ENCODE measurements around the gene STARD8.
"Not testable (repeated sequence)": the region's sequence is repeated elsewhere in the genome, so short reads cannot be mapped to it uniquely, and the experiment has no call there.

The STARD8 gene

DNA sequence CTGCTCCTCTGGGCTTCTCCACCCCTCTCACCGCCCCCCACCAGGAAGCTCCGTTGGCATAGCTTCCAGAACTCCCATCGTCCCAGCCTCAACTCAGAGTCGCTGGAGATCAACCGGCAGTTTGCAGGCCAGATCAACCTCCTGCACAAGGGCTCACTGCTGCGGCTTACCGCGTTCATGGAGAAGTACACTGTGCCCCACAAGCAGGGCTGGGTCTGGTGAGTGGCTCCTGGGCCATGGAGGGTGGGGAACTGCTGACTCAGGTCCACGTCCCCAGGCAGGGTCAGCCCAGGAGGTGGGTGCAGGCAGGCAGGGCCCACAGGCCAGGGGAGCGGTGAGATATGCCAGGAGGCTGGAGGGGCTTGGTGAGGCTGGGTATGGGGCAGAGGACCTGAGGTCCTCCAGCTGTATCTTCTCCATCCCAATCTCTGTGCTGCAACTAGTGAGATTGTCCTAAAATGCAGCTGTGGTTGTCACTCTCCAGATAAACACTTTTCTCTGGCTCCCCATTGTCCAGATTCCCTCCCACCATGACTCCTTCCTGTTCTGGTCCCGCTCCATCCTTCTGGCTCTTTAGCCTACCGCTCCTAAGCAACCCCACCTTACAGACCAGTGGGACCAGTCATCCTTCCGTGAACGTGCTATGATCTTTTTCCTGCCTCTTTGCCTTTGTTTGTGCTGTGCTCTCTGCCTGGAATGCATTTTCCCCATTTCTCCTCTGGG is 71.9 kb downstream of the STARD8 start:
- no peak for DNase-seq

DNA sequence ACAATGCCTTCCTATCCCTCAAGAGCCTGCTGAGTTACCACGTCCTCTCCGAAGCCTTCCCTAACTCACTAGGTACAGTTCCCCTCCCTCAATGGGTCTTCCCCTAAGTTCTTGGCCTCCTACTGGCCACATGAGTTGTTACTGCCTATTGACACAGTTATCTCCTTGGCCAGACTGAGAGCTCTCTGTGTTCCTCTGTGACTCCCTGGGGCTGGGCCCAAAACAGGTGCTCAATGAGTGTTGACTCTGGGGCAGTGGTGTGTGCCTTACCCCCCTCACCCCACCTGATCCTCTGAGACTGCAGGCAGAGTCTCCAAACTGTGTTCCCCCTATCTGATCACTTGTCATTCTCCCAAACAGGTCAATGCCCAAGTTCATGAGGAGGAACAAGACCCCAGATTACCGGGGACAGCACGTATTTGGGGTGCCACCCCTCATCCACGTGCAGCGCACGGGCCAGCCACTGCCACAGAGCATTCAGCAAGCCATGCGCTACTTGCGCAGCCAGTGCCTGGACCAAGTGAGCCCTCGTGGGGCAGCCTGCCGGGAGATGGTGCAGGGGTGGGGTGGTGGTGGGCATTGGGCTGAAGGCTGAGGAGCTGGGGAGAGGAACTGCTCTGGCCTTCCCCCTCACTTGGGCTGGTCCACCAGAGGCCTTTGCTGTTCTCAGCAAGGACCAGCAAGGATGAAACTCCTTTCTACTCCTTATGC is 72.6 kb downstream of the STARD8 start:
- no peak for DNase-seq

DNA sequence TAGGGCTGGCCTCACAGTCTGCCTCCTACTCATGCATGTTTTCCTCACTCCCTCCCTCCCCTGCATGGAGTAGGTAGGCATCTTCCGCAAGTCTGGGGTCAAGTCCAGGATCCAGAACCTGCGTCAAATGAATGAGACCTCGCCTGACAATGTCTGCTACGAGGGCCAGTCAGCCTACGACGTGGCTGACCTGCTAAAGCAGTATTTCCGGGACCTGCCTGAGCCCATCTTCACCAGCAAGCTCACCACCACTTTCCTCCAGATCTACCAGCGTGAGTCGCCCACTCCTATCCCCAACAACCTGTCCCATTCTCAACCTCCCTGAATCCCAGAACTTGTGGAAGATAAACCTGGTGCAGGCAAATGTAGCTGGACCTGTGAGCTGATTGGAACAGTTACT is 73.4 kb downstream of the STARD8 start:
- DNase-seq: no peak

DNA sequence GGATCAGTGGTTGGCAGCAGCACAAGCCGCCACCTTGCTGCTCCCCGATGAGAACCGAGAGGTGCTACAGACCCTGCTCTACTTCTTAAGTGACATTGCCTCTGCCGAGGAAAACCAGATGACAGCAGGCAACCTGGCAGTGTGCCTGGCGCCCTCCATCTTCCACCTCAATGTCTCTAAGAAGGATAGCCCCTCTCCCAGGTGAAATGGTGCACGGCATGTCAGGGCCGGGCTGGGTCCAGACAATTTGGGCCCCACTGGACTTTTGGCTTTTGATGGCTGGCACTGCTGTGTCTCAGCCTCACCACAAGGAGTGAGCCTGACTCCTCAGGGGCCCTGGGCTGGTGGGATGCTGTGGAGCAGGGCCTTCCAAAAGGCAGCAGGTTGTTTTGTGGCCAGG is 74.1 kb downstream of the STARD8 start:
- no peak for DNase-seq

DNA sequence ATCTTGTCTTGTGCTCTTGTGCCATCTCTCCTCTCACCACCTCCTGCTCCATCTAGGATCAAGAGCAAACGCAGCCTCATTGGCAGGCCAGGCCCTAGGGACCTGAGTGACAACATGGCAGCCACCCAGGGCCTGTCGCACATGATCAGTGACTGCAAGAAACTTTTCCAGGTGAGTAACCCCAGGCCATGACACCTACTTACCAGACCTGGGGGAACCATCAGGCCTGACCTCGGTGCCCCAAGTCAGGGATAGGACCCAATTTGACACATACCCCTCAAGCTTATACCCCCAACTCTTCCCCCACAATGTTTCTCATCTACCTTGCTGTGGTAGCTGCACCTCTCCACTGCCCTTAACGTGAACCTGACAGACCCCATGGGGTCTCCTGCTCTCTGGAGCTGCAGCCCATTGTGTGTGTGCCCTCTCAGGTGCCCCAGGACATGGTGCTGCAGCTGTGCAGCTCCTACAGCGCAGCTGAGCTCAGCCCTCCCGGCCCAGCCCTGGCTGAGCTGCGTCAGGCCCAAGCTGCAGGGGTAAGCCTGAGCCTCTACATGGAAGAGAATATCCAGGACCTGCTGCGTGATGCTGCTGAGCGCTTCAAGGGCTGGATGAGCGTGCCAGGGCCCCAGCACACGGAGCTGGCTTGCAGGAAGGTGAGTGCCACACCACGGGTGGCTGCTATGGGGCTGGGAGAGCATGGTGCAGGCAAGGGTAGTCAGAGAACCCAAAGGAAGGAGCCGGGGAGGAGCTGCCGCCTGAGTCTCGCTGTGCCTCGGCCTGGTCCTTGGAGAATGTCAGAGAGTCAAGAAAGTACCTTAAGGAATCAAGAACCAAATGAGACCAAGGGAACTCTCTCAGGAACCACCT is 74.8 kb downstream of the STARD8 start:
- DNase-seq: no peak

DNA sequence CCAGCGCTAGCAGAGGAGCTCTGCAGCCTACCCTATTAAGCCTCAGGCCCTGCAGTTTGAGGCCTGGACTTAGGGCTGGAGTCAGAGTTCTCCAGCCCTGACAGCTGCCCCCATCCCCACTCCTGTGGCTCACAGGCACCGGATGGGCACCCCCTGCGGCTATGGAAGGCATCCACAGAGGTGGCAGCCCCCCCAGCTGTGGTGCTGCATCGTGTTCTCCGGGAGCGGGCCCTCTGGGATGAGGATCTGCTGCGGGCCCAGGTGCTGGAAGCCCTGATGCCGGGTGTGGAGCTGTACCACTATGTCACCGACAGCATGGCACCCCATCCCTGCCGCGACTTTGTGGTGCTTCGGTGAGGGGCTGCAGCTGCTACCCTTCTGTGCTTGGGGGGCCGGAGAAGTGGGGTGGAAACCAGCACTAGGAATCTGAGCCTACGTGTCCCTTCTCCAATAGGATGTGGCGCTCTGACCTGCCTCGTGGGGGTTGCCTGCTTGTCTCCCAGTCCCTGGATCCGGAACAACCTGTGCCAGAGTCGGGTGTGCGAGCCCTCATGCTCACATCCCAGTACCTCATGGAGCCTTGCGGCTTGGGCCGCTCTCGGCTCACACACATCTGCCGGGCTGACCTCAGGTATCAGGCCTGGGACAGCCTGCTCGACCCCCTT is 76.2 kb downstream of the STARD8 start:
- DNase-seq: no peak

DNA sequence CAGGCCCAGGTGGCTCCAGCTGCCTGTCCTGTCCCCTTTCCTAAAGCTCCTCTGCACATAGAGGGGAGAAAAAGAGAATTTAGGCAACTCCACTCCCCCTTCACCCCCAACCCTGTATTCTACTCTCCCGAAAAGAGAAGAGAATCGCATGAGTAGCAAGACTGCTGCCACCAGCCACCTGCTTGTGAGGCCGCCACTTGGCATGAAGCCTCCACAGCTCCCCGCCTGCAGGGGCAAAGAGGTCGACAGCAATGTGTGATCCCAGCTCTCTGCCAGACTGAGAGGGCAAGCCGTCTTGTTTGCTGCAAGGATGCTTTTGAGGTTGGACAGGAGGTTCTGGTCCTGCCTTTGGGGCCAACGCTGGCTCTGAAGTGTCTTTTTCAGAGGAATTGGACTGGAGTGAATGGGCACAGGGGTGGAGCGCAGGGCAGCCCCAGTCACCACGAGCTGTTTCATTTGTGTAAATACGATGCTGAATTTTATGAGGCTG is 77.1 kb downstream of the STARD8 start:
- DNase-seq: no peak

DNA sequence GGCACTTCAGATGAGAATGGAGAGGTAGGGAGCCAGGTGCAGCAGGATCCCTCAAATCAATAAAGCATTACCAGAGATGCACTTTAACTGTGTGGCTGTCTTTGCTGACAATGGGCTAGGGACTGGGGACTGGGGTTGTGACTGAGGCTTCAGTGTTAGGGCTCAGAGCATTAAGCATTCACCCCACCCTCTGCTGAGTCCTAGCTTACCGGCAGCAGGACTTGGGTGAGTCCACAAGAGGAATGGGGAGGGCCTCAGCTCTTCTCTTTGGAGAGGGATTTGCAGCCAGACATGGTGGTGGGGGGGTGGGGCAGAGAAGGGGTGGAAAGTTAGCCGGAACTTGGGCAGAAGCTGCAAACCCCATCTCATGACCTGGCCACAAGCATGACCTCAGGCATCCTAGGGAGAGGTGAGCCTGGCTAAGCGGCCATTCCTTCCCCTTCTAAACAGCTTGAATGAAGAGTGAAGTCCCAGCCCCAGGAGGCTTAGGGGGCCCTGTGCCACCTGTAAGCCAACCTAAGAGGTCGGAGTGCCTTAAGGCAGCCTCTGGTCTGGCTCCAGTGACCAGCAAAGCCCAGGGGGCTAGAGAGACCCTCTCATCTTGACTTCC is 78.4 kb downstream of the STARD8 start:
- DNase-seq: no peak

DNA sequence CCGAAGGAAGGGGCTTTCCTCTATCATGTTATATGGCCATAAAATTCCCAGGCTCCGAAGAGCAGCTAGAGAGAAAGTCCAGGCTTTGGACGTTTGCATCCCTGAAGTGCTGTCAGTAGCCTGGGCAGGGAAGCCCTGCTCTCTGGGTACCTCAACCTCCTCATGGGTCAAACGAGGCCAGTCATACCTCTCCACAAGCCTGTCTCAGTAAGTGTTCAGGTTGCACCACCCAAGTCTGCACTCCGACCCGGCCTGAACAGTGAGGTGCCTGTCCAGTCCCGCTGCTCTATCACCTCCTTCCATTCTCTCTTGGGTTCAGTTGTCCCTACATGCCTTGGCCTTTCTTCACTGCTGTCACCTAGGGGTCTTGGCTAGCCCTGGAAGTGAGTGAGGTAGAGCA is 78.9 kb downstream of the STARD8 start:
- no peak for DNase-seq

DNA sequence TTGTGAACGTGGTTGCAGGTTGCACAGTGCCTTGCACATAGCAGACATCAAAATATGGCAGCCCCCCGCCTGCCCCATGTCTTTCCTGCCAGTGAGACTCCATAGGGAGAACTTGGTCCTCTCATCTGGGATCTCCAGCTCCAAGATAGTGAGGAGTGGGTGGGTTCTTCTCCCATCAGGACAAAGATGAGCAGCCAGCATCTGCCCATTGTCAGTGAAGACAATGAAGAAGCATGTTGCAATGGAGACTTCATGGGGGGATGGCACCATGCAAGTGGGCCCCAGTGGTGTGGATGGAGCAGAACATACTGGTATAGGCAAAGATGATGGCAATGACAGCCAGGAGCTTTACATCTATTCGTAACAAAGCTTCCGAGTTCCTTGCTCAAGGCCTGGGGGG is 80.2 kb downstream of the STARD8 start:
- no peak for DNase-seq

DNA sequence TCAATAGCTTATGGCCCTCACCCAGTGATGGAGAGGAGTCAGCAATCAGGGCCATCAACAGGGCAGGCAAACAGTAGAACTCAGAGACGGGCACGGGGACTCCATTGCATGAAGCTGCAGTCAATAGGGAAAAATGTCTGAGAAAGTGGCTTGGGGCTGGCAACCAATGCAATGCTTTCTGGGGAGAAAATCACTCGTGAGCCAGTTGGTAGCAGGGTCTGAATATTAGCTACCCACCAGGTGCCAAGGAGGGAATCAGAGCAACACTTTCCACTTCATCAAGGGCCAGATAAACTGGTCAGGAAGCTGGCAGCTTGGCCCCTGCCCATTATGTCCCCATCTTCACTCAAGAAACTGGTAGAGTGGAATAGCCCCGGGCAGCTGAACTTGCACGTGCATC is 80.7 kb downstream of the STARD8 start:
- no peak for DNase-seq

DNA sequence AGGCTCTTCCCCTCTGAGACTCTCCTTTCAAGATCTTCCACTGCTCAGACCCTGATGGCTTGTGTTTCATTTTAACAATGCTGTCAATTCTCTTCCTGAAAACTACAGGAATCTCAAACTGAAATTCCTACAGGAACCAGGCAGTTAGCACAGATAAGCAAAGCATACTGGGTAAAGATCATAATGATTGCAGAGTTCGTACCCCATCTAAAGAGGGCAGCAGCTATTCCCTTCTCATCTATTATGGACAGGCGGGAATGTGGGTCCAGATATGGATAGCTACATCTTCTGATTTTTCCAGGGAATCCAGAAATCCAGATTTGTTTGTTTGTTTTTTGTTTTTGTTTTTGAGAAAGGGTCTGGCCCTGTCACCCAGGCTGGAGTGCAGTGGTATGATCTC is 83.8 kb downstream of the STARD8 start:
- DNase-seq: no peak

DNA sequence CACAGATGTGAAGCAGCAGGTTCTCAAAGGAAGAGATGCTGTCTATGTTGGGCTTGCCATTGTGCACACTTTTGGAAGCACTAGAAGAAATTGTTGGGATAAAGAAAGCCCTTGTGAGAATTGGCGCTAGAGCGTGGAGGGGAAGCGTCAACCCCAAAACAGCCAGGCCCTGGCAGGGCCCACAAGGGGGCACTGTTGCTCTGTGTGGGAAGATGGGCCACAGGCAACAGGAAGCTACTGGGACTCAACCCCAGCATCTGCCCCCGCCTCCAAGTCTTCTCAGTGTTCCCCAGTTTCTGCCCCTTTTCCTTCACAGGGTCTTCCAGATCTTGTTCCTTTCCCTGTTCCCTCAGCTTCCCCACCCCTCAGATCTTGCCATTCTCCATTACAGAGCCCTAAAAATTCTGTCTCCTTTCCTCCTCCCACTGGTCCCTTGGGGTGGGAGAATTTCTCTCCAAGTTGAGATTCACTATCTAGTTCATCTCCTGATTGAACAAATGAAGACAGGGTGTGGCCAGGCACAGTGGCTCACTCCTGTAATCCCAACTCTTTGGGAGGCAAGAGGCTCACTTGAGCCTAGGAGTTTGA is 85.5 kb downstream of the STARD8 start:
- peak; percentile 40 to 82 for DNase-seq

DNA sequence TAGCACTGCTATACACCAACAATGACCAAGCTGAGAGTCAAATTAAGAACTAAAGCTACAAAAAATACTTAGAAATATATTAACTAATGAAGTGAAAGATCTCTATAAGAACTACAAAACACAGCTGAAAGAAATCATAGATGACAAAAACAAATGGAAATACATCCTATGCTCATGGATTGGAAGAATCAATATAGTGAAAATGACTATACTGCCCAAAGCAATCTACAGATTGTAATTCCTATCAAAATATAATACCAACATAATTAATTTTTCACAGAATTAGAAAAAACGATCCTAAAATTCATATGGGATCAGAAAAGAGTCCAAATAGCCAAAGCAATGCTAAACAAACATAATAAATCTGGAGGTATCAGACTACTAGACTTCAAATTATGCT is 87.8 kb downstream of the STARD8 start:
- no peak for DNase-seq

DNA sequence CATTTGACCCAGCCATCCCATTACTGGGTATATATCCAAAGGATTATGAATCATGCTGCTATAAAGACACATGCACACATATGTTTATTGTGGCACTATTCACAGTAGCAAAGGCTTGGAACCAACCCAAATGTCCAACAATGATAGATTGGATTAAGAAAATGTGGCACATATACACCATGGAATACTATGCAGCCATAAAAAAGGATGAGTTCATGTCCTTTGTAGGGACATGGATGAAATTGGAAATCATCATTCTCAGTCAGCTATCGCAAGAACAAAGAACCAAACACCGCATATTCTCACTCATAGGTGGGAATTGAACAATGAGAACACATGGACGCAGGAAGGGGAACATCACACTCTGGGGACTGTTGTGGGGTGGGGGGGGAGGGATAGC is 94.4 kb downstream of the STARD8 start:
- DNase-seq: not testable (repeated sequence)

DNA sequence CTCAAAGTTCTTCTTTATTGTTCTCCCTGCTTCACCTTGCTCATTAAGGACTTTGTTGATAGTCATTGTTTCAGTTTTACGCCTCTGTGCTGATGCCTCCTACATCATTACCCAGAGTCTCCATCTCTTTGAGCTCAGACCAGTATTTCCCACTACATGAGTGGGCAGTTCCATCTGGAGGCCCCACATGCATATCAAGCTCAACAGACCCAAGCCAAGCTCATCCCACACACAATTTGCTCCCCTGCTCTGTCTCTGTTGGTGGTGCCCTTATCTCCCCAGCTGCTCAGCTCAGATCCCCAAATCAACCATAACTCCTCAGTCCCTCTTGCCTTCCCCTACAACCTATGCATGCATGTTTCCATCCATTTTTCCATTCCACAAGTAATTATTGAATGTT is 96.3 kb downstream of the STARD8 start:
- no peak for DNase-seq

DNA sequence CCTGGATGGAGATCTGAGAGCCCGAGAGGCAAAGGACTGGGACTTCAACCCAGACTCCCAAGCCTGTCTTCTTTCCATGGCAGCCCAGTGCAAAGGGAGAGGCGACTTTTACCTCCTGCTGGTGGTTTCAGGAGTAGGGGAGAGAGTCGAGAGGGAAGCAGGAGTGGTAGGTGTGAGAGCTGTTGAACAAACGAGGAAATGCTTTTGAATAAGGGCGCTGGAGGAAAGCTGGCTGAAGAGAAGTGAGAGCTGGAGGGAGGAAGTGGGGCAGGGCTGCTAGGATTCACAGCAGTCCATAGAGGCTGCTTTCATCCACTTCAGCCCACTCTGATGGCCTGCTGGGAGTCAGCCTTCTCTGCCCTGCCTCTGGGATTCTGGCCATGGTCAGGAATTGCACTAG is 99.5 kb downstream of the STARD8 start:
- DNase-seq: no peak

DNA sequence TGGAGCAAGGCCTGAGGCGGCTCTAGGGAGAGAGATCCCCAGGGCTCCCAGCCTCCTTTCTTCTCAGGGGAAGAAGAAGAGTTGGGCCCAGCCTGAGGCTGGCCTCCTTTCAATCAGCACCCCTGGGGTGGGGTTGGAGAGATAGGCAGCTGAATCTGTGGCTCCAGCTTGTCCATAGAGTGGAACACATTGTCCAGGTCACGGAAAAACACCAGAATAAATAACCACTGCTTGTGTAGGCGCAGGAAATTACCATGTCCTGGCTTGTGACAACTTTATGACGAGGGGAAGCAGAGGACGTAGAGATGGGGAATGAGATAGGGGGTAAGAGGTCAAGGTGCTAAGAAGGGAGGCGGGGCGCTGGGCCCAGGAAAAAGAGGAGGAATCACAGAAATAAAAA is 100.6 kb downstream of the STARD8 start:
- no peak for DNase-seq

DNA sequence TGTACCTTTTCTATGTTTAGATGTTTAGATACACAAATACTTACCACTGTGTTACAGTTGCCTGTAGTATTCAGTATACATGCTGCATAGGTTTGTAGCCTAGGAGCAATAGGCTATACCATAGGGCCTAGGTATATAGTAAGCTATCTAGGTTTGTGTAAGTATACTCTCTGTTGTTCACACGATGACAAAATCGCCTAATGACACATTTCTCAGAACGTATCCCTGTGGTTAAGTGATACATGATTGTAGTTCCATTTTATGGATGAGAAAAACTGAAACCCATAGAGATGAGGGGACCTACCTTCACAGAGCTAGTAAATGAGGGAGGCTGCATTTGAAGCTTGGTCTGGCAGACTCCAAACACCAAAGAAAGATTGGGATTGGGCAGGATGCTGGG is 102.0 kb downstream of the STARD8 start:
- no peak for DNase-seq

DNA sequence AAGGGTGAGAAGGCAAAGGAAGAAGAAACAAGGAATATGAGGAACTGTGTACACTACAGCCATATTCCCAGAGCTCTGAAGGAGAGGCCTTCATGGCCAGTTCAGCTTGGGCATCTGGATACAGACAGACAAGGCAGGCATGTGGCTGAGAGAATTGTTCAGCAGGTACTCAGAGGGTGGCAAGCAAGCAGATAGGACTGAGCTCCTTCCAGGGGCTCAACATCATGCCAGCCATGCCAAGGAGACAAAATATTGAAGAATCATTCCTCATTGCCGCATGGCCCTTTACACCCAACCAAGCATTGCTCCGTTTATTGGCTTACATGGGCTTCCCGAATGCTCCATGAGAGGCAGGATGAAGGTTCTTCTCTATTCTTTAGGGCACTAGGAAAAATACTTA is 102.8 kb downstream of the STARD8 start:
- no peak for DNase-seq

DNA sequence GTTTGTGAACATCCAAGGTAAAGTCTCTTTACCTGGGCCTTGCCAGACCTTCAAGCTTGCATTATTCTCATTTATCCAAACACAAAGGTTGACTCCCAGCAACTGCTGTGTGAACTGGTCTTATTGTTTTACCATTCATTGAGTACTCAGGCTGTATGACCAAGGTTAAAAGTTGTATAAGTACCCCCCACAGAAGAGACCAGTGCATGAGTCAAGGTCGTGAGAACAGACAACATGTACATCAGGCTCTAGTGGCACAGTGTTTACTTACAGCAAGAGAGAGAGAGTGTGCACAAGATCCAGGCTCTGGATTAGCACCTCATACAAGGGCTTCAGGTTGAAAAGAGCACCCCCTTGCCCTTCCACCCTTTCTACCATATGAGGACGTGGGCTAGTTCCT is 103.9 kb downstream of the STARD8 start:
- DNase-seq: no peak

DNA sequence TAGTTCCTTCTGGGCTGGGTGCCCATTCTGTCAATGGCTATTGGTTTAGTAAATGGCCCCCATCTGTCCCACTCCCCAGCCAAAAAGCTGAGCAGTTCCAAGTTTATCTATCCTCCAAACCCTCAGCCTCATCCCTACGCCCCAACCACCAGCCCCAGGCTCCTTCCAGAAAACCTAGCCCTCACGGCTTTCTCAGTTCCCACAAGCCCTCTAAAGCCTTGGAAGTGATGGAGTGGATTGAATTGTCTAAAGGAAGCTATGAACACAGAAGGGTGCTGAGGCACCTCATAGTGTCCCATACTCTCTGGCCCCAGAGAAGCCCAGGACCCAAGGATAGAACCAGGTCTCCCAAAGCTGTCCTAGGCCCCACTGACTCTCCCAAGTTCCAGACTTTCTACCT is 105.8 kb downstream of the STARD8 start:
- no peak for DNase-seq
